Measurements from ENCODE around the gene ZNF544.

GRCh38 chr19:58196901-58197616 is 31.7 kb upstream of the ZNF544 start:
- TF ChIP-seq CTCF (IDR thresholded peaks at IDR 0.05), result no peak
- no peak for TF ChIP-seq POLR2A (IDR thresholded peaks at IDR 0.05)
